Measurements from ENCODE around the gene ST14.

- TF ChIP-seq, protein P1, sequence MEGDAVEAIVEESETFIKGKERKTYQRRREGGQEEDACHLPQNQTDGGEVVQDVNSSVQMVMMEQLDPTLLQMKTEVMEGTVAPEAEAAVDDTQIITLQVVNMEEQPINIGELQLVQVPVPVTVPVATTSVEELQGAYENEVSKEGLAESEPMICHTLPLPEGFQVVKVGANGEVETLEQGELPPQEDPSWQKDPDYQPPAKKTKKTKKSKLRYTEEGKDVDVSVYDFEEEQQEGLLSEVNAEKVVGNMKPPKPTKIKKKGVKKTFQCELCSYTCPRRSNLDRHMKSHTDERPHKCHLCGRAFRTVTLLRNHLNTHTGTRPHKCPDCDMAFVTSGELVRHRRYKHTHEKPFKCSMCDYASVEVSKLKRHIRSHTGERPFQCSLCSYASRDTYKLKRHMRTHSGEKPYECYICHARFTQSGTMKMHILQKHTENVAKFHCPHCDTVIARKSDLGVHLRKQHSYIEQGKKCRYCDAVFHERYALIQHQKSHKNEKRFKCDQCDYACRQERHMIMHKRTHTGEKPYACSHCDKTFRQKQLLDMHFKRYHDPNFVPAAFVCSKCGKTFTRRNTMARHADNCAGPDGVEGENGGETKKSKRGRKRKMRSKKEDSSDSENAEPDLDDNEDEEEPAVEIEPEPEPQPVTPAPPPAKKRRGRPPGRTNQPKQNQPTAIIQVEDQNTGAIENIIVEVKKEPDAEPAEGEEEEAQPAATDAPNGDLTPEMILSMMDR (IDR thresholded peaks at IDR 0.05) = no peak
- no peak for TF ChIP-seq ZFX (IDR thresholded peaks at IDR 0.05; ENCODE audit: borderline replicate concordance)
Observed at GRCh38 chr11:130167146-130167545, 7.6 kb downstream of the ST14 start.

Measured in 22Rv1 (cell line).